A673 (cell line): ENCODE data around the gene GPLD1. TPM values are rescaled to one million over a fixed set of nuclear protein-coding genes. Genes with fewer than 3 reads are reported as not detected.
"Not testable (repeated sequence)": the region's sequence is repeated elsewhere in the genome, so short reads cannot be mapped to it uniquely, and the experiment has no call there.

ENCODE experiments used
- BruUV-seq: library from RNA; stranded (reverse); fragments of 400-500 nt; replicated peaks from 2 replicates; lab custom pipeline; 2021; lab: Mats Ljungman, UMichigan
- CTCF ChIA-PET: fragments of 300-600 bp; sonication (Branson Sonifier 250); formaldehyde crosslinking; loops from one replicate; lab custom pipeline; 2022; ENCODE audit warnings: antibody characterized with exemption; lab: Charles Lee
- POLR2A ChIA-PET: fragments of 300-600 bp; sonication (Branson Sonifier 250); formaldehyde crosslinking; loops from one replicate; lab custom pipeline; 2022; ENCODE audit warnings: antibody characterized with exemption; ENCODE audit not compliant: low non-redundant PET; lab: Charles Lee
- DNase-seq: peaks from one replicate; pipeline ENCODE4 v3.0.0-alpha.2; 2015; ENCODE audit warnings: low spot score
- H3K27ac ChIP-seq: fragments of 200-600 bp; sonication (generic); 2 replicates; pipeline ENCODE4 v1.5.1; 2016; ENCODE audit warnings: mixed run types, low read depth, mild to moderate bottlenecking, mixed read lengths, antibody characterized with exemption, low read length; ENCODE audit not compliant: poor library complexity, severe bottlenecking
- H3K27me3 ChIP-seq: fragments of 200-600 bp; sonication (generic); replicated peaks from 2 replicates; pipeline ENCODE4 v1.6.1; 2017; ENCODE audit warnings: mixed run types, low read depth, mild to moderate bottlenecking, mixed read lengths, antibody characterized with exemption, low read length; ENCODE audit not compliant: insufficient read depth, poor library complexity
- H3K36me3 ChIP-seq: fragments of 200-600 bp; sonication (generic); 2 replicates; pipeline ENCODE4 v1.6.1; 2016; ENCODE audit warnings: mixed run types, mild to moderate bottlenecking, mixed read lengths, antibody characterized with exemption, low read length; ENCODE audit not compliant: insufficient read depth, poor library complexity, severe bottlenecking
- H3K4me1 ChIP-seq: fragments of 200-600 bp; sonication (generic); 2 replicates; pipeline ENCODE4 v1.6.1; 2017; ENCODE audit warnings: mixed run types, mild to moderate bottlenecking, mixed read lengths, antibody characterized with exemption, low read length; ENCODE audit not compliant: insufficient read depth, poor library complexity, severe bottlenecking
- H3K4me3 ChIP-seq: fragments of 200-600 bp; sonication (generic); 2 replicates; pipeline ENCODE4 v1.5.1; 2016; ENCODE audit warnings: low read depth, mixed run types, mild to moderate bottlenecking, mixed read lengths, low read length; ENCODE audit not compliant: poor library complexity, severe bottlenecking
- H3K9me3 ChIP-seq: fragments of 200-600 bp; sonication (generic); 2 replicates; pipeline ENCODE4 v1.6.1; 2016; ENCODE audit warnings: mixed run types, low read depth, mild to moderate bottlenecking, mixed read lengths, antibody characterized with exemption, low read length; ENCODE audit not compliant: poor library complexity, severe bottlenecking
- CTCF ChIP-seq: fragments of 300-800, 200-600 bp; sonication (generic); conservative IDR thresholded peaks from 2 replicates; pipeline ENCODE4 v1.5.1; 2017; ENCODE audit warnings: low read depth, mild to moderate bottlenecking, antibody characterized with exemption, low read length, moderate library complexity, mixed read lengths
- EZH2 ChIP-seq: fragments of 200-600 bp; sonication (generic); IDR thresholded peaks from 2 replicates; pipeline ENCODE4 v1.6.1; 2017; ENCODE audit warnings: borderline replicate concordance, low read depth, mild to moderate bottlenecking, mixed read lengths, antibody characterized with exemption, low read length; ENCODE audit not compliant: poor library complexity, severe bottlenecking
- intact Hi-C: fragments of 100-400 bp; cut with micrococcal nuclease; formaldehyde crosslinking; loops from one replicate; pipeline ENCODE4 v1.10.0; 2022; ENCODE audit not compliant: unreplicated experiment
- total RNA-seq: library from RNA; stranded (reverse); gene quantifications from 2 replicates; pipeline ENCODE4 v1.2.3, GENCODE V29; 2021

The GPLD1 gene
- total RNA-seq, 1 experiment from 2014 or later = 1.1 TPM

GRCh38 chr6:24401458-24401857 lies 87.9 kb downstream of the GPLD1 start:
- ChIA-PET POLR2A (no interaction called here), CTCF (no interaction called here)
- Histone ChIP-seq H3K4me3 (no peak overlapping the region), H3K9me3 (peaks cover 4% of the 10 kb centered on the region), H3K27me3 (no peaks in the 10 kb centered on the region), H3K36me3 (peaks cover 21% of the 10 kb centered on the region), H3K4me1 (no peaks in the 10 kb centered on the region), H3K27ac (no peak overlapping the region)
- intact Hi-C loops = no loop called here
- no peak for DNase-seq
- no peak for TF ChIP-seq EZH2
- TF ChIP-seq CTCF = no peak
- no TSS peak for BruUV-seq

- H3K27ac ChIP-seq, H3K9me3 ChIP-seq, H3K27me3 ChIP-seq, H3K4me3 ChIP-seq, POLR2A ChIA-PET, CTCF ChIA-PET, intact Hi-C loops, DNase-seq, H3K4me1 ChIP-seq, BruUV-seq: not testable (repeated sequence)
- H3K36me3 ChIP-seq = peaks cover 10% of the 10 kb centered on the region
Measured at GRCh38 chr6:24400045-24401039, 89.0 kb downstream of the GPLD1 start.

GRCh38 chr6:24397631-24398030 lies 91.7 kb downstream of the GPLD1 start:
- no peaks in the 10 kb centered on the region for H3K36me3 ChIP-seq
- peaks cover 5% of the 10 kb centered on the region for H3K4me1 ChIP-seq
- no peaks in the 10 kb centered on the region for H3K27me3 ChIP-seq
- CTCF ChIA-PET = no interaction called here
- H3K9me3 ChIP-seq = peaks cover 5% of the 10 kb centered on the region
- intact Hi-C loops = no loop called here
- no peak for DNase-seq
- TF ChIP-seq CTCF = no peak
- TF ChIP-seq EZH2 = no peak
- no TSS peak for BruUV-seq
- no peak overlapping the region for H3K4me3 ChIP-seq
- no peak overlapping the region for H3K27ac ChIP-seq
- POLR2A ChIA-PET = no interaction called here
